Activated T-cell treated with anti-CD3 and anti-CD28 coated beads for 24 hours (primary cell): ENCODE results near the gene IGSF22.
A peak's percentile ranks its signal among the peaks of the same experiment; 100 is the strongest.

Experiments used
- DNase-seq: peaks from one replicate; pipeline ENCODE4 v3.0.0-alpha.2; 2020; ENCODE audit warnings: low read depth

Gene IGSF22

GRCh38 chr11:18713646-18714442, 12.1 kb downstream of the IGSF22 start:
- DNase-seq, result no peak

- DNase-seq, result no peak
Measured at GRCh38 chr11:18710545-18710944, 15.4 kb downstream of the IGSF22 start.

- no peak for DNase-seq
Measured at GRCh38 chr11:18709414-18709813, 16.6 kb downstream of the IGSF22 start.

GRCh38 chr11:18707811-18708340, 18.1 kb downstream of the IGSF22 start:
- DNase-seq, result no peak

- no peak for DNase-seq
Measured at GRCh38 chr11:18706330-18707243, 19.4 kb downstream of the IGSF22 start.

GRCh38 chr11:18705651-18706281, 20.2 kb downstream of the IGSF22 start:
- DNase-seq, result no peak

- no peak for DNase-seq
Measured at GRCh38 chr11:18704698-18705097, 21.3 kb downstream of the IGSF22 start.

GRCh38 chr11:18704045-18704645, 21.8 kb downstream of the IGSF22 start:
- DNase-seq, result no peak

- no peak for DNase-seq
Measured at GRCh38 chr11:18703001-18703763, 22.8 kb downstream of the IGSF22 start.

- no peak for DNase-seq
Measured at GRCh38 chr11:18701614-18702216, 24.3 kb downstream of the IGSF22 start.

GRCh38 chr11:18700872-18701271, 25.1 kb downstream of the IGSF22 start:
- DNase-seq, result no peak

- no peak for DNase-seq
Measured at GRCh38 chr11:18700375-18700774, 25.6 kb downstream of the IGSF22 start.

GRCh38 chr11:18699848-18700261, 26.1 kb downstream of the IGSF22 start:
- DNase-seq, result no peak

GRCh38 chr11:18699269-18699596, 26.8 kb downstream of the IGSF22 start:
- no peak for DNase-seq

- peak; percentile 86 for DNase-seq
Measured at GRCh38 chr11:18698341-18699268, 27.4 kb downstream of the IGSF22 start, which contains the start of gene TMEM86A. TSS of gene TMEM86A (plus strand) at chr11:18698779. CDS start at chr11:18698887, 108 bp downstream.

GRCh38 chr11:18697576-18697975, 28.4 kb downstream of the IGSF22 start:
- no peak for DNase-seq

- DNase-seq, result no peak
Measured at GRCh38 chr11:18696638-18697225, 29.3 kb downstream of the IGSF22 start.

GRCh38 chr11:18692941-18693760, 32.8 kb downstream of the IGSF22 start:
- no peak for DNase-seq
